Heart right ventricle (tissue), 16 donors: Measurements from ENCODE around the gene SFXN2. TPM values are rescaled to one million over a fixed set of nuclear protein-coding genes. Genes with fewer than 3 reads are reported as not detected.

ENCODE experiments used
- ATAC-seq, 8 donors: fragments of 200-7000 bp; cut with Tn5 transposase; one replicate each; pipeline ENCODE4 v1.9.1; 2020; ENCODE audit warnings: mild to moderate bottlenecking in 8 of 8, moderate library complexity in 8 of 8, moderate number of reproducible peaks in 1 of 8
- DNase-seq, 2 donors: peaks; one replicate each; pipeline ENCODE4 v3.0.0-alpha.2; 2020
- H3K27ac ChIP-seq, 10 donors: fragments of 200-600 bp; sonication (generic) in 2 of 10; one replicate each; pipeline versions ENCODE4 v1.5.0 to v1.8.0; 2020 to 2022; ENCODE audit warnings: mild to moderate bottlenecking in 3 of 10
- H3K27me3 ChIP-seq, 7 donors: fragments of 200-600 bp; one replicate each; pipeline ENCODE4 v1.8.0; 2021 to 2022; ENCODE audit warnings: mild to moderate bottlenecking in 2 of 7
- H3K36me3 ChIP-seq, 9 donors: fragments of 200-600 bp; sonication (generic) in 1 of 9; one replicate each; pipeline versions ENCODE4 v1.5.0 to v1.8.0; 2020 to 2022; ENCODE audit warnings: mild to moderate bottlenecking in 2 of 9
- H3K4me1 ChIP-seq, 9 donors: fragments of 200-600 bp; sonication (generic) in 1 of 9; one replicate each; pipeline versions ENCODE4 v1.5.0 to v1.8.0; 2020 to 2022; ENCODE audit warnings: mild to moderate bottlenecking in 4 of 9
- H3K4me3 ChIP-seq, 10 donors: fragments of 200-600 bp; sonication (generic) in 2 of 10; one replicate each; pipeline versions ENCODE4 v1.5.0 to v1.8.0; 2020 to 2022; ENCODE audit warnings: mild to moderate bottlenecking in 7 of 10, moderate library complexity in 2 of 10
- H3K9me3 ChIP-seq, 11 donors: fragments of 200-600 bp in 10 of 11; sonication (generic) in 2 of 11; one replicate each; pipeline versions ENCODE4 v1.5.0 to v1.8.0; 2013 to 2022; ENCODE audit warnings: mild to moderate bottlenecking in 2 of 11, control low read depth in 1 of 11, moderate library complexity in 1 of 11
- WGBS, 2 donors: extraction: QIAGEN DNeasy Blood & Tissue Kit; methylation state at CpG; one replicate each; pipeline ENCODE4 v1.1.7; 2013; ENCODE audit warnings: inconsistent platforms in 1 of 2; 5-methylcytosine and 5-hydroxymethylcytosine counted together
- intact Hi-C, 10 donors: fragments of 100-400 bp; cut with DNase I; formaldehyde crosslinking; loops; one replicate each; pipeline versions ENCODE4 v1.11.1 to v1.14.2; 2022
- polyA plus RNA-seq, 2 donors: library from polyadenylated mRNA; stranded (reverse); fragments of 200-250 nt; gene quantifications; one replicate each; pipeline ENCODE4 v1.2.3, GENCODE V29; 2013
- total RNA-seq, 10 donors: library from RNA; stranded (reverse); fragmentation: NEBNext Ultra II Directional in 3 of 10; extraction: Animal tissue kit (Norgen Biotek cat#: 25700) in 3 of 10; gene quantifications; one replicate each; pipeline versions ENCODE4 v1.2.1 to v1.2.4, GENCODE V29; 2021 to 2023
- TF ChIP-seq, protein P1 (sequence below), 9 donors: fragments of 200-600 bp; sonication (generic) in 2 of 9; IDR thresholded peaks; one replicate each; pipeline versions ENCODE4 v1.5.0 to v1.8.0; 2021 to 2022; ENCODE audit warnings: antibody characterized with exemption in 9 of 9, mild to moderate bottlenecking in 5 of 9, moderate library complexity in 1 of 9
- donor health status: Arrhythmogenic right ventricular cardiomyopathy.
- donor health status: ischemic (EF 13 %, LVEDD 7.1; RV severe dilation, severe dysfunction).
- donor health status: healthy with polysubstance abuse.
- donor health status: DM: no; HTN: yes; CAD: no.
- donor health status: DM: no; HTN: no; CAD: no.
- donor health status: ischemic (EF 25% LVEDD 6.9; RV normal size, moderate dysfunction).
- donor health status: ischemic (EF 25% LVEDD 5.7; RV mildly dilated, moderate dysfunction).
- donor health status: healthy.
- donor health status: DM: yes; HTN: yes; CAD: no.
- donor health status: Ischemic cardiomyopathy.
- donor health status: ischemic (EF 35%, LVEDD 5.7; RV mildly dilated, moderate dysfunction).
- donor health status: nonischemic (EF 11% LVEDD 7.7; RV severe dilation, severe dysfunction).
- donor health status: DM: yes; HTN: yes; CAD: no.
- donor health status: PGD.
- donor health status: ischemic (EF 29% LVEDD 5.4; RV normal size, mild dysfunction).
- donor health status: nonischemic (EF 23%, LVEDD 6.1; RV moderate dilation, normal function).

The SFXN2 gene
- total and polyA plus RNA-seq, 12 donors, result 0.89 to 4.5 (median 2.5) TPM

DNA sequence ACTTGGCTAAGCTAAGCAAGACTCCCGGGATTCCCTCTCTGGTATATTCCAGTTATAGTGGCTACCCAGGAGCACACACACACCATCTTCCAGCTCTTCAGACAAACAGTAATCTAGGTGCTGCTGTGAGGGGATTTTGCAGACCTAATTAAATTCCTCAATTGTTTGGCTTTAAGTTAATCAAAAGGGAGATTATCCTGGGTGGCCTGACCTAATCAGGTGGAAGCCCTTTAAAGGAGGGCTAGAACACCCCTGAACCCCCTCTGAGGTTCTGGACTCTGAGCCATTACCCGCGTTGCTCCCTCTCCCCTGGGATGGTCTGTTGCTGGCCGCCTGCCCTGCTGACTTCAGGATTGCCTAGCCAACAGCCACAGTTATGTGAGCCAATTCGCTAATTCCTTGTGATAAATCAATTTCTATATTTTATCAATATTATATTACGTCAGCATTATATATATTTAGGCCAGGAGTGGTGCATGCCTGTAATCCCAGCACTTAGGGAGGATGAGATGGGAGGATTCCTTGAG, 6.4 kb downstream of the SFXN2 start:
- WGBS, 2 donors, result 65 to 78% methylated on average over 6 of the region's 6 CpGs
- H3K27me3 ChIP-seq, result no peaks in the 10 kb centered on the region

DNA sequence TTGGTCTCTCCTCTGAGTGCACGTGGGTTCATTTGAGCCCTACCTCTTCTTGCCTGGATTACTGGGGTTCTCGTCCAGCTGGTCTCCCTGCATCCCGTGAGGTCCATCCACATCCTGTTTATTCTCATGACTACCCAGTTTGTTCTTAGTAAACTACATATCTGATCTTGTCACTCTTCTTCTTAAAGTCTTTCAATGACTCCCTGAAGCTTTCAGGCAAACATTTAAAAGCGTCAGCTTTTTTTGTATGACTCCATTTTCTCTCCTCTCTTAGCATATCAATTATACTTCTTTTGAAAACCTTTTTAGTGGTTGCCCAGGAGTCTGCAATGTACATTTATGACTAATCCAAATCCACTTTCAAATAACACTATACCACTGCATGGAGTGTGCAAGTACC, 7.5 kb downstream of the SFXN2 start:
- intact Hi-C loops, result loop anchor here in 6 of 10 donors (10.0 kb wide), 4 partner anchors 343 to 533 kb away; partner anchors contain the start of gene RPEL1 (in 1 of the 6)
- no peaks in the 10 kb centered on the region for H3K27me3 ChIP-seq
- peaks cover 3 to 28% (median 15%) of the 10 kb centered on the region in 9 donors for H3K4me1 ChIP-seq
- no peak overlapping the region for H3K27ac ChIP-seq
- H3K9me3 ChIP-seq, result no peaks in the 10 kb centered on the region
- WGBS, 2 donors, result 73% methylated on average over 4 of the region's 4 CpGs
- no peak overlapping the region for H3K4me3 ChIP-seq
- DNase-seq (no peak), ATAC-seq (no peak)
- peaks cover 0 to 5% (median 0%) of the 10 kb centered on the region in 9 donors for H3K36me3 ChIP-seq
- TF ChIP-seq, protein P1, sequence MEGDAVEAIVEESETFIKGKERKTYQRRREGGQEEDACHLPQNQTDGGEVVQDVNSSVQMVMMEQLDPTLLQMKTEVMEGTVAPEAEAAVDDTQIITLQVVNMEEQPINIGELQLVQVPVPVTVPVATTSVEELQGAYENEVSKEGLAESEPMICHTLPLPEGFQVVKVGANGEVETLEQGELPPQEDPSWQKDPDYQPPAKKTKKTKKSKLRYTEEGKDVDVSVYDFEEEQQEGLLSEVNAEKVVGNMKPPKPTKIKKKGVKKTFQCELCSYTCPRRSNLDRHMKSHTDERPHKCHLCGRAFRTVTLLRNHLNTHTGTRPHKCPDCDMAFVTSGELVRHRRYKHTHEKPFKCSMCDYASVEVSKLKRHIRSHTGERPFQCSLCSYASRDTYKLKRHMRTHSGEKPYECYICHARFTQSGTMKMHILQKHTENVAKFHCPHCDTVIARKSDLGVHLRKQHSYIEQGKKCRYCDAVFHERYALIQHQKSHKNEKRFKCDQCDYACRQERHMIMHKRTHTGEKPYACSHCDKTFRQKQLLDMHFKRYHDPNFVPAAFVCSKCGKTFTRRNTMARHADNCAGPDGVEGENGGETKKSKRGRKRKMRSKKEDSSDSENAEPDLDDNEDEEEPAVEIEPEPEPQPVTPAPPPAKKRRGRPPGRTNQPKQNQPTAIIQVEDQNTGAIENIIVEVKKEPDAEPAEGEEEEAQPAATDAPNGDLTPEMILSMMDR (IDR thresholded peaks at IDR 0.05), result no peak

More for the DNA sequence above, 6.4 kb downstream of the SFXN2 start:
- no peak for ATAC-seq
- DNase-seq, result peak in 1 of 2 donors; percentile 51
- H3K4me3 ChIP-seq, result no peak overlapping the region
- TF ChIP-seq, protein P1 (IDR thresholded peaks at IDR 0.05), result no peak
- peaks cover 3 to 23% (median 14%) of the 10 kb centered on the region in 9 donors for H3K4me1 ChIP-seq
- no peaks in the 10 kb centered on the region for H3K36me3 ChIP-seq
- no peaks in the 10 kb centered on the region for H3K9me3 ChIP-seq
- intact Hi-C loops, result loop anchor here in 6 of 10 donors (10.0 kb wide), 4 partner anchors 344 to 534 kb away; partner anchors contain the start of gene RPEL1 (in 1 of the 6)
- H3K27ac ChIP-seq, result no peak overlapping the region

DNA sequence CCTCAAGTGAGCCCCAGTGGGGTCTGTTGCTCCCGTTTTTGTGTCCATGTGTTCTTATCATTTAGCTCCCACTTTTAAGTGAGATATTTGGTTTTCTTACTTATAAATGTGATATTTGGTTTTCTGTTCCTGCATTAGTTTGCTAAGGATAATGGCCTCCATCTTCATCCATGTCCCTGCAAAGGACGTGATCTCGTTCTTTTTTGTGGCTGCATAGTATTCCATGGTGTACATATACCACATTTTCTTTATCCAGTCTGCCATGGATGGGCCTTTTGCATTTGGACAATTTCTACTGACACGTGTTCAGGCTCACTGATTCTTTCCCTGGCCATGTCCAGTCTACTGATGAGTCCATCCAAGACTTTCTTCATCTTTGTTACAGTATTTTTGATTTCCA, 9.6 kb downstream of the SFXN2 start:
- 97% methylated on average over 4 of the region's 4 CpGs for WGBS, 2 donors
- Histone ChIP-seq H3K36me3 (peaks cover 0 to 16% (median 0%) of the 10 kb centered on the region in 9 donors), H3K4me3 (no peak overlapping the region), H3K27me3 (no peaks in the 10 kb centered on the region), H3K27ac (no peak overlapping the region), H3K9me3 (no peaks in the 10 kb centered on the region), H3K4me1 (peaks cover 0 to 27% (median 2%) of the 10 kb centered on the region in 9 donors)
- TF ChIP-seq, protein P1 (IDR thresholded peaks at IDR 0.05), result no peak
- intact Hi-C loops, result loop anchor here in 6 of 10 donors (10.0 kb wide), 4 partner anchors 341 to 531 kb away; partner anchors contain the start of gene RPEL1 (in 1 of the 6)
- ATAC-seq, result no peak
- DNase-seq, result no peak

DNA sequence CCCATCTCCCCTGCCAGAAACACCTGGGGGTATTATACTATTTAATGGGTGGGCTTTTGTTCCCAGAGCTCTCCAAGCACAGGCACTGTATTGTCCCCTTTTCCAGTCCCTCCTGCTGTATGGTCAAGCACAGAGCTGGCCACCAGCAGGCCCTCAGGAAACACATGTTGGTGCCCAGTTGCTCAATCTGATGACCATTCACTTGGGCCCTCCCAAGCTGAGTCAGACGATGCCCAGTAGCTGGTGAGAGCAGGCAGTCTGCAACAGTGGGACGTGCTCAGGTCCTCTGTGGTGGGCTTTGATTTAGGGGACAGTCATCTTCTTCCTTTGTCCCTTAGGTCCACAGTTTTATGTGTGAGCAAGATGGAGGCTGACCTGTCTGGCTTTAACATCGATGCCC, 11.8 kb downstream of the SFXN2 start:
- no peaks in the 10 kb centered on the region for H3K9me3 ChIP-seq
- WGBS, 2 donors, result 62 to 65% methylated on average over 3 of the region's 3 CpGs
- intact Hi-C loops, result loop anchor here in 8 of 10 donors (5.0 to 10.0 kb wide), 9 partner anchors 106 to 529 kb away; partner anchors contain the start of genes CYP17A1 (in 3 of the 8) and RPEL1 (in 2 of the 8)
- TF ChIP-seq, protein P1 (IDR thresholded peaks at IDR 0.05), result no peak
- peaks cover 0 to 16% (median 0%) of the 10 kb centered on the region in 9 donors for H3K36me3 ChIP-seq
- H3K4me3 ChIP-seq, result no peak overlapping the region
- H3K27ac ChIP-seq, result peak overlapping the region in 1 of 10 donors; percentile 64
- H3K27me3 ChIP-seq, result no peaks in the 10 kb centered on the region
- H3K4me1 ChIP-seq, result peaks cover 0 to 29% (median 6%) of the 10 kb centered on the region in 9 donors
- peak in 1 of 8 donors; percentile 32 for ATAC-seq
- DNase-seq, result no peak
